NCI-H1417 treated with DMSO at 0.1 percent for 48 hours (cell line): ENCODE data around the gene RPL10.
"Not testable (repeated sequence)": the region's sequence is repeated elsewhere in the genome, so short reads cannot be mapped to it uniquely, and the experiment has no call there.

Experiments used
- DNase-seq: peaks from one replicate; lab custom pipeline; 2025; lab: John Stamatoyannopoulos, UW

Gene RPL10

DNA sequence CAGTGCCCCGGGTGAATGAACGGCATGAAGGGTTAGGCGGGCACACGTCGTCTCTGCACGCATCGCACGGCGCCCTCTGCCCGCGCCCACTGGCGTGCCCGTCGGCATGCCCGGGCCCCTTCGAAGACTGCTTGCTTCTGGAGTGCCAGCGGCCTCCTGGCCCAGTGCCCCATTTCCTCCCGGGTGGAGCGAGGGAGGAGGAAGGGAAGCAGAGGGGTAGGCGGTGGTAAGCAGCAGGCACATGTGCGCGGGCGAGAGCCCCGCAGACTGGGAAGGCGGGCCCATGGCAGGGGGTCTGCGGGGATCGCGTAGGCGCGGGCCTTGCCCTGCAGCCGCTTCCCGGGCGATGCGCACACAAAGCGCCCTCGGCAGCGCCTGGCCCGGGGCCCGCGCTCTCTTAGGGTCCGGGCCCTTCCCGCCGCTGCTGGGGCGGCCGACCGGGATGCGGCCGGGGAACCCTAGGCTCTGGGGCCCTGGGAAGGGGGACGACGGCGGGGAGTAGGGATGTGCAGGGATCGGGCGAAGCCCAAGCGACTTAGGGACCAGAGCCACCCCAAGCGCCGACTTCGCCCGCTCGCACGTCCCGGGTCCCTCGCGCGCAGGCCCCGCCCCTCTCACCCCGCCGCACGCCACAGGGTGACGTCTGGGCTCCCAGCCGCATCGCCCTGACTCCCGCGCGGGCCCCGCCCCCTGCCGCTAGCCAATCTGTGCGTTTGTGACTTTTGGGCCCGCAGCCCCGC, 19.9 kb upstream of the RPL10 start:
- no peak for DNase-seq

DNA sequence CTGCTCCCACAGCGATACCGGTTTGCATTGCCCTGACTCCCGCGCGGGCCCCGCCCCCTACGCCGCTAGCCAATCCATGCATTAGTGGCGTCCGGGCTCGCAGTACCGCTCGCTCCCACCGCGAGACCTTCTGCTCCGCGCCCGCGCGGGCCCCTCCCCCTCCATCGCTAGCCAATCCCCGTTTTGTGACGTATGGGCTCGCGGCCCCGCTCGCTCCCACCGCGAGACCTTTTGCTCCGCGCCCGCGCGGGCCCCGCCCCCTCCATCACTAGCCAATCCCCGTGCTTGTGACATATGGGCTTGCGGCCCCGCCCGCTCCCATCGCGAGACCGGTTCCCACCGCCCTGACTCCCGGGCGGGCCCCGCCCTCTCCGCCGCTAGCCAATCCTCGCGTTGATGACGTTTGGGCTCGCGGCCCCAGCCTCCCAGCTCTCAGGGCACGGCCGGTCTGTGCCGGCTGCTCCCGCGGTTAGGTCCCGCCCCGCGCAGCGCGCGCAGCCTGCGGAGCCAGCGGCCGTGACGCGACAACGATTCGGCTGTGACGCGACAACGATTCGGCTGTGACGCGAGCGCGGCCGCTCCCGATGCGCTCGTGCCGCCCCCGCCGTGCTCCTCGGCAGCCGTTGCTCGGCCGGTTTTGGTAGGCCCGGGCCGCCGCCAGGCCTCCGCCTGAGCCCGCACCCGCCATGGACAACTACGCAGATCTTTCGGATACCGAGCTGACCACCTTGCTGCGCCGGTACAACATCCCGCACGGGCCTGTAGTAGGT, 19.2 kb upstream of the RPL10 start, which contains the start of gene EMD:
Gene EMD (plus strand): TSS at position 497 of the 770 bp plus-strand sequence. CDS start 190 bp downstream, at position 687.
- peak; percentile 94 for DNase-seq

DNA sequence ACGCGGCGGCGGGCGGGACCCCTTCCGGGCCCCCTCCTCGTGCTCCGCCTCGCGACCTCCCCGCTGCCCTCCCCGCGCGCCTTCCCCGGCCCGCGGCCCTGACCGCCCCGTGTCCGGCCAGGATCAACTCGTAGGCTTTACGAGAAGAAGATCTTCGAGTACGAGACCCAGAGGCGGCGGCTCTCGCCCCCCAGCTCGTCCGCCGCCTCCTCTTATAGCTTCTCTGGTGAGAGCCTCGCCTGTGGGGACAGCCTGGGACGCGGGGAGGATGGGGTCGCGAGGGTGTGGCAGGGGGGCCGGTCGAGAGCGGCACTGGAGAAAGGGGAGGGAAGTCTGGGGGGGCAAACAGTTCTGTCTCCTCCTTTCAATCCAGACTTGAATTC, 18.6 kb upstream of the RPL10 start:
- DNase-seq = no peak

DNA sequence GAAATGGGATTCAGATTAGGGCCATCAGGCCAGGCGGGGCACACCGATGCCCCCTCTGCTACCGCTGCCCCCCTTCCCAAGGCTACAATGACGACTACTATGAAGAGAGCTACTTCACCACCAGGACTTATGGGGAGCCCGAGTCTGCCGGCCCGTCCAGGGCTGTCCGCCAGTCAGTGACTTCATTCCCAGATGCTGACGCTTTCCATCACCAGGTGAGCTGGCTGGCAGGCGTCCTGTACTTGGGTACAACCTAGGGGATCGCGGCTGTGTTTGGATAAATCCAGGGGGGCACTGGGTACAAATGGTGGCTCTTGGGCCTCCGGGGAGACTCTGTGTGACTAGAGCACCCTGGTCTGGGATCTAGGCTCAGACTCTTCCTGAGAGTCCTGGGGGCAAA, 18.0 kb upstream of the RPL10 start:
- no peak for DNase-seq

DNA sequence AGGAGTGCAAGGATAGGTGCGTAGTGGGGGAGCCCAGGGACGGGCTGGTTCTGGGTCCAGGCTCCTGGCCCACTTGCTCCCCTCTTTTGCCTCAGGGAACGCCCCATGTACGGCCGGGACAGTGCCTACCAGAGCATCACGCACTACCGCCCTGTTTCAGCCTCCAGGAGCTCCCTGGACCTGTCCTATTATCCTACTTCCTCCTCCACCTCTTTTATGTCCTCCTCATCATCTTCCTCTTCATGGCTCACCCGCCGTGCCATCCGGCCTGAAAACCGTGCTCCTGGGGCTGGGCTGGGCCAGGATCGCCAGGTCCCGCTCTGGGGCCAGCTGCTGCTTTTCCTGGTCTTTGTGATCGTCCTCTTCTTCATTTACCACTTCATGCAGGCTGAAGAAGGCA, 17.4 kb upstream of the RPL10 start:
- no peak for DNase-seq

DNA sequence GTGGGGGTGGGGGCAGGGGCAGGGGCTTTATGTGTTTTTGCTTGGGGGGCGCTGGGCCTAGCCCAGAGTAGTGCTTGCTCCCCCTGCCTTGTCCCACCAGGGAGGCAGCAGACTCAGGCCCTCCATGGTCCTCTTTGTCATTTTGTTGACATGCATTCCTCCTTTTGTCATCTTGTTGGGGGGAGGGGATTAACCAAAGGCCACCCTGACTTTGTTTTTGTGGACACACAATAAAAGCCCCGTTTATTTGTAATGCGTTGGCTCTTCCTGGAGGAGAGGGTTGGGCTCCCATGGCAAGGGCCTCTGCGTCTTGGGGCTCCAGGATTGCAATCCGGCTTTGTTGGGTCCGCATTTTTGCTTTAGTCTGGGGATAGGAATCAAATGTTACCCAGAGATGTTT, 16.9 kb upstream of the RPL10 start:
- no peak for DNase-seq

DNA sequence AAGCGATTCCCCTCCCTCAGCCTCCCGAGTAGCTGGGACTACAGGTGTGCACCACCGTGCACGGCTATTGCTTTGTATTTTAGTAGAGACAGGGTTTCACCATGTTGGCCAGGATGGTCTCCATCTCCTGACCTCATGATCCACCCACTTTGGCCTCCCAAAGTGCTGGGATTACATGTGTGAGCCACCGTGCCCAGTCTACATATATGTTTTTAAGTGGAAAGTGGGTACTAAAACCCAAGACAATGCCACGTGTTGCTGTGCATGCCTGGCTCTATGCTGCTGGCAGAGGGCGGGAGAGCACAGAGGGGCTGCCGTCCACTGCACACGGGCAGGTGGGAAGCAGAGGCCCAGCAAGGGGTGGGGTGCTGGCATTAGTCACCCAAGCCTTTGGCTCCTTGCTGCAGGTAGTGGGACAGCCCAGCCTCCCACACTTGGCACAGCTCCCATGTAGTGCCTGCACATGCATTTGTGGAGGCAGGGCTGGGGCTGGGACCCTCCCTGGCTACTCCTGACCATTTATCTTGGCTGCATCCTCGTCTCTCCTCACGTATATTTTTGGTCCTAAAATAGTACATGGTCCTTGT, 15.6 kb upstream of the RPL10 start:
- no peak for DNase-seq

DNA sequence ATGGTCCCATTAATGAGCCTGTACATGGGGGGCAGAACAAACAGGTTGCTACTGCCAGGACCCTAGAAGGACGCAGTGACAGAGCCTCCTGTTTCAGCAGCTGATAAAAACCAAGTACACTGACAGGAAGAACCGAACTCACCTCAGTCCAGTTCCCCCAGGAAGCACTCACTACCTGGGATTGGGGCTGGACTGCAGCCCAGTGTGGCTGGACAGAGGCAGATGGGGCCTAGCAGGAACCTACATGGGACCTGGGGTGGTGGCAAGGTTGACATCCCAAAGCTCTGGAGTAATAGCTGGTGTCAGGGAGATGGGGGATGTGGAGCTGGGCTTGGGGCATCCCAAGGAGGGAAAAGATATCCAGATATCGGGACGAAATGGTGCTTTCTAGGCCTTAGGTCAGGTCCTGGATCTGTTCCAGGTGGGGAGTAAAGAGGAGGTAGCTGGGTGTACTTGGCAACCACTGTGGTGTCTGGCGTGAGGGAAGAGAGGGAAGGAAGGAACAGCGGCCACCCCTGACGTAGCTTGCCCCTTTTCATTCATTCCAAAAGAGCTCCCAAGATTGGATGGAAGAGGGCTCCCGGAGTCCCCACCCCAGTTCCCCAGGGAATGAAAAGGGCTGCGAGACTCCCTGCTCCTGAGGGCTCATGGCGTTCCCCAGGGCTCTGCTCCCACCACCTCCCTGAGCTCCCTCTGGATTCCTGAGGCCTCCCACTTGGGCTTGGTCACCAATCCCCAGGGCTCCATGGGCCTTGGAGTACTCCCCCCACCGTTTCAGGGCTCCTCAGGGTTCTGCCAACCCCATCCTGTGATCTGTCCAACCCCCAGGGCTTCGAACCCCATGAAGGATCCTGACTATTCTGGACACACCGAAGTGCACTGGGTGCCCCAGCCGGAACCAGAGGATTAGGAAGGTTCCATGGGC, 14.6 kb upstream of the RPL10 start:
- DNase-seq = no peak

DNA sequence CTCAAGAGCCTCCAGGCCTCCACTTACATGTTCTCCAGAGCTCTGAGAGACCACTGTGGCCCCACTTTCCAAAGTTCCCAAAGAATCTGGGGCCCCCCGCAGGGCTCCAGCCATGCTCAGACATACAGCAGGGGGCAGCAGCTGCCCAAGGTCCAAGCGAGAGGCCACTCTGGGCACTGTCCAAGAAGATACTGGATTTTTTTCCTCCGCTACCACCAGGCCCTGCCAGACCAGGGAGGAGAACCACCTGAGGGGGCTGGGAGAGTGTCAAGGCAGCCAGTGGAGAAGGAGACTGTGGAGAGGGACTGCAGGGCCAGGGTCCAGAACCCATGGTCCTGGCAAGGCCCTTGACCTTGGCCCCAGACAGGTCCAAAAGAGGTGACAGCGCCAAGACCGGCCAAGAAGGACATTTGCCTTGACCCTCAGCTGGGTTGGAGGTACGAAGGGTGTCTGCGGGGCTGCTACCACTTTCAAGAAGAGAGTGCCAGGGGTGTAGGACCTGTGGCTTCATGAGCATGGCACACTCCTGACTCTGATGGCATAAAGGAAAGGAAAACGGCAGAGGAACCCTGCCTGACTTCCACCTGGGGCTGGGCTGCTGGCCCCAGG, 13.8 kb upstream of the RPL10 start:
- DNase-seq = no peak

DNA sequence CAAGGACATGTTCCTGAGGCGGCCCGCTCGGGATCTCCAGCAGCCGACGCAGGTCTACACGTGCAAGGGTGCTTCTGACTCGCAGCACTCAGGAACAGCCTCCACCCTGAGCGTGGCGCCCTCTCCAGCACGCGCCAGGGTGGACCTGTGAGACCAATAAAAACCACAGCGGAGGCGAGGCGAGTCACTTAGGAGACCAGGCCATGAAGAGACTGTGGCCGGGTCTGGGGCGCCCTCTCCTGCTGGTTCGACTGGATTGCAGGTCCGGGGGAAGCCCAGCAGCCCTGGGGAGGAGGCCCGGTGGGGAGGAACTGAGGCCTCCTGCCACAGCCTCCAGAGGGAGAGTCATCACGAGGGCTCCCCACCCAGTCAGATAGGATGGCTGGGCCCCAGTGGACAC, 10.1 kb upstream of the RPL10 start:
- not testable (repeated sequence) for DNase-seq

DNA sequence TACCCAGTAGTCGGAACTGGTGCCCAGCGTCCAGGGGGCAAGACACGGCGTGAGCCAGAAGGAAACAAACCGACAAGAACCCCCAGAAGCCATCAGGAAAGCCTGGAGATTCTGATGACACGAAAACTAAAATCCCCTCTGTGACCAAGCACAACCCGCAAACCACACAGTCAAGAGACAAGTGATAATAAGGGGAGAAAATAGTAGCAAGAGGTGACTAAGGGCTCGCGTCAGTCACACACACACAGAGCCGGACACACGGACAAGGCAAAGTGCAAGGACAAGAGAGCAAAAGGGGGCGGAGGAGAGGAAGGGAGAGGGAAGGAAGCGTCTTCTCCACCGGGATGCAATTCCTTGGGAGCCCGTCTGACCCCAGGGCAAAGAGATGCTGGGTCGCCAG, 9.5 kb upstream of the RPL10 start:
- not testable (repeated sequence) for DNase-seq

DNA sequence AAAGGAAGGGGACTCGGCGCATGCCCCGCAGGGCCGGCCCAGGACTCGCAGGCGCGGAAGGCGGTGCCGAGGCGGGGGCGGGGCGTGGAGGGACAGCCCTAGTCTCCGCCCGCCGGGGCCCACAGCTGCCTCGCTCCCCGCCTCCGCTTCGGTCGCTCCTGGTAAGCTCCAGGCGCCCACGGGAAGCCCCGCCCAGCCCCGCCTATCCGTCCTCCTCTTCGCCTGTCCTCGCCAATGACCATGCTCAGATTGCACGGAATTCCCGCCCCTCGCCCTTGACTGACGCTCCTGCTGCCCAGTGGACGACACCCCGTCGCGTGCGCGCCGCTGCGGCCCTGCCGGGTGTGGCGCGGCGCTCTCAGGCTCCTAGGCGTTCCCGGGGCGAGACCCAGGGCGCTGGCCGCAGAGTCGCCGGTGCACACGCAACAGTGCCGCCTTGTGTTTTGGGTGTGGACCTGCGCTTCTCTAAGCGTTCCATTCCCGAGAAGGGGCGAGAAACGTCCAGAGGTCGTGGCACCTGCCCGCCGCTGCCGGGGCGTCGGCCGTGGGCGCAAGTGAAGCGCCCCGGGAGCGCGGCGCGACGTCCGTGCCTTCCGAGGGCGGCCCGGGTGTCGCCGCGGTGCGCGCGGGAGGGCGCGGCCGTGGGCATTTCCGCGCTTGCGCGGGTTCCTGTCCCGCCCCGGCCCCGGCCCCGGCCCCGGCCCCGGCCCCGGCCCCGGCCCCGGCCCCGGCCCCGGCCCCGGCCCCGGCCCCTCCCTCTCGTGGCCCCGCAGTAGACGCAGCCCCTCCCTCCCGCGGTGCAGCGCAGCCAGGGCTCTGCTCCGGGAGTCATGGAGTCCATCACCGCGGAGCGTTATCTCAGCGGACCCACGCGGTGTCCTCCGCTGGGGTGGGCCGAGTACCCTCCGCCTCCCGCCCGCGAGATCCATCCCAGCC, 8.1 kb upstream of the RPL10 start:
- not testable (repeated sequence) for DNase-seq

DNA sequence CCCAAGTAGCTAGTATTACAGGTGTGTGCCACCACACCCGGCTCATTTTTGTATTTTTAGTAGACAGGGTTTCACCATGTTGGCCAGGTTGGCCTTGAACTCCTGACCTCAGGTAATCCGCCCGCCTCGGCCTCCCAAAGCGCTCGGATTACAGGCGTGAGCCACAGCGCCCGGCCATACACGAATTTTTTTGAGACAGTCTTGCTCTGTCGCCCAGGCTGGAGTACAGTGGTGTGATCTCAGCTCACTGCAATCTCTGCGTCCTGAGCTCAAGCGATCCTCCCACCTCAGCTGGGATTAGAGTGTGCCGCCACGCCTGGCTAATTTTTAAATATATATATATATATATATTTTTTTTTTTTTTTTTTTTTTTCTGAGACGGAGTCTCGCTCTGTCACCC, 1.8 kb upstream of the RPL10 start:
- DNase-seq = not testable (repeated sequence)

DNA sequence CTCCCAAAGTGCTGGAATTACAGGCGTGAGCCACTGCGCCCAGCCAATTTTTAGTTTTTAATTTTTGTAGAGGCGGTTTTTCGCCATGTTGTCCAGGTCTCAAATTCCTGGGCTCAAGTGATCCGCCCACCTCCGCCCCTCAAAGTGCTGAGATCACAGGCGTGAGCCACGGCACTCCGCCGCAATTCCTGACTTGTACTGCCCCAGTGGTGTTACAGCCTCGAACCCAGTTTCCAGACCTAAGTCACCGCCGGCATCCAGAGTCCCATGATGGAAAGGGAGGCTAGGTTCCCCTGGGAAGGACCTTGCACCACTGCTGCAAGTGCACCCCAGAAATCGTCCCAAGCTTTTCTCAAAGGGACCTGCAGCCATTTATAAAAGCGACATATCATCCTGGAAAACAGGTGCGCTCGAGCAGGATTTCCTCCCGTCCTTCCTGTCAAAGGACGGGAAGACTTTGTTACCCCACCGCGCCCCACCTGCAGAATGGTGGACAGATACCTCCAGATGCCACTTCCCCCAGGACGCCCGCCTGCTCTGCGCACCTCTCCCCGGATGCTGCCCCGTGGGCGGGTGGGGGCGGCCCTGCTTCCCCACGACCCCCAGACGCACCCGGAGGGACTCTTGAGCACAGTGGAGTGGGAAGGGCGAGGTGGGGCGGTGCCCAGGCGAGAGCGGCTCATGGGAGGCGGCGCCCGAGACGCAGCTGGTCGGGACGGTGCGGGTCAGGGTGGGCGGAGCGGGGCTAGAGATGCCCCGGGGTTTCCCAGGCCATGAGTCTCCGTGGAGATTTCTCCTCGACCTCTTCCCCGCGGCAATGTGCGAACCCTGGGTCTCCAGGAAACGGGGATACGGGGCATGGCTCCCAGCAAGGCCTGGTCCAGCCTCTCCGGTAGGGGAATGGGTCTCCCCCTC, 947 bp upstream of the RPL10 start:
- no peak for DNase-seq

DNA sequence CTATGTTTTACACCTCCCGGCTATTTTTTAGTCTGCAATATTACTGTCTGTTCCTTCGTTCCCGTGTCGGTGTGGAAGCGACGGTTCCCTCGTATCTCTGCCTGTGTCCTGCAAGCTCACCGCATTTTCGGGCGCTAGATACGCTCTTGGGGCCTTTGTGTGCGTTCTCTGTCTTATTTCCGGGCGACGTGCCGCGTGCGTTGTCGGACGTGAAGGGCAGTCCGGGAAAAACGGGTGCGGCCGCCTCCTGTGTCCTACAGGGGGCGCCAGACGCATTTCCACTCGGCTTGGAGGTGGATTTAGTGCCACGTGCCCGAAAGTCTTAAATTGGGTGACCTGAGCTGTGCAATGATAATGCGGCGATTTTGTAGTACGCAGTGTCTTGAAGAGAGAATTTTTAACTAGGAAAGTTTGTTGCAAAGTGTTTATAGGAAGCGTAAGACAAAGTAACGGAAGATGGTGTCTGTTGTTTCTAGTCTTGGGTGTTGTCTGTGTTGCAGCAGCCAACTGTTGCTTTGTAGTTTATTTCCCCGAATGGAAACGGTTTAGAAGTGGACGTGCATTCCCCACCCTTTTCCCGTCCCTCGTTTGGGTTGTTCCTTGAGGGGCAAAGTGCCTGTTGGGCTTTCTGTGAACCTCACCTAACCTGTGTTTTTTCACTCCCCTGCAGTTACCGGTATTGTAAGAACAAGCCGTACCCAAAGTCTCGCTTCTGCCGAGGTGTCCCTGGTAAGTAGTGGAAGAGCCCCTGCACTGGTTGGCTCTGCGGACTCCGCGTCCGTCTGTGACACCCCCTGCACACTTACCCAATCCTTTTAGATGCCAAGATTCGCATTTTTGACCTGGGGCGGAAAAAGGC, 720 bp downstream of the RPL10 start:
- peak; percentile 19 for DNase-seq

DNA sequence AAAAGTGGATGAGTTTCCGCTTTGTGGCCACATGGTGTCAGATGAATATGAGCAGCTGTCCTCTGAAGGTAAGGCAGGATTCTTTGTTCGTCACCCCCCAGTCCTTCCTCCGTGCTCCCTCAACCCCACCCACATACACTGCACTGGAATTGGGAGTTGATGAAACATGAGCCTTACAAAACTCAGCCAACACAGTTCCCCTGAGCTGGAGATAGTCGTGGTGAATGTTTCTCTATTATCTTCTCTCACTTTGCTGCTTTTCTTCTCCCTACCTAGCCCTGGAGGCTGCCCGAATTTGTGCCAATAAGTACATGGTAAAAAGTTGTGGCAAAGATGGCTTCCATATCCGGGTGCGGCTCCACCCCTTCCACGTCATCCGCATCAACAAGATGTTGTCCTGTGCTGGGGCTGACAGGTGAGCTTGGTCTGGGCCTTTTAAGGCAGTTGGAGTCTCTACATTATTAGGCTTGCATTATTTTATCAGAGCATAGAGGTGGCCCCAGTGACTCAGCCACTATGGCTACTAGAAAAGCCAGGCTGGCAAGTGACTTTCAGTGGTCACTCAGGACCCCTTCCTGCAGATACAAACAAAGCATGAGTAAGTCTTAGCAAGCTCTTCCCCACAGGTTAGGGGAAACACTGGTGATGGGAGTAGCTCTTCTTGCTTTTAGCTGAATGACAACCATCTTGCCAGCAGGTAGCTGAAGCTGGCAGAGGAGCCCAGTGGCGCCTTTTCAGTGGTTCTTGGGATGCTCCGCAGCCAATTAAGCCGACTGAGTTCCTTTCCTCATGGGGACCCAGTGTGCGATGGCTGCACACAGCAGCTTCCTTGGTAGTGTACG, 1.6 kb downstream of the RPL10 start:
- DNase-seq = no peak

DNA sequence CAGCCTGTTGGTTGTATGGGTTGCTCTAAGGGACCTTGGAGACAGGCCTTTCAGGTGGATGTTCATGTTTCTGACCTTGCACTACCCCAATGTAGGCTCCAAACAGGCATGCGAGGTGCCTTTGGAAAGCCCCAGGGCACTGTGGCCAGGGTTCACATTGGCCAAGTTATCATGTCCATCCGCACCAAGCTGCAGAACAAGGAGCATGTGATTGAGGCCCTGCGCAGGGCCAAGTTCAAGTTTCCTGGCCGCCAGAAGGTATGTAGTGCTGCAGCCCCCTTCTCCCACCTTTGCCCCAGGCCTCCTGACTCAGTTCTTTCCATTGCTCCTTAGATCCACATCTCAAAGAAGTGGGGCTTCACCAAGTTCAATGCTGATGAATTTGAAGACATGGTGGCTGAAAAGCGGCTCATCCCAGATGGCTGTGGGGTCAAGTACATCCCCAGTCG, 2.2 kb downstream of the RPL10 start:
- not testable (repeated sequence) for DNase-seq
